Esophagus squamous epithelium (tissue), 5 donors: ENCODE results near the gene ACSL5. TPM values are rescaled to one million over a fixed set of nuclear protein-coding genes. Genes with fewer than 3 reads are reported as not detected.

ENCODE experiments used
- DNase-seq: peaks from one replicate; lab custom pipeline; 2025; lab: John Stamatoyannopoulos, UW
- H3K27ac ChIP-seq, 4 donors: fragments of 200-600 bp; sonication (generic); one replicate each; pipeline ENCODE4 v1.5.1; 2016 to 2019; ENCODE audit warnings: mild to moderate bottlenecking in 1 of 4
- H3K27me3 ChIP-seq, 4 donors: fragments of 200-600 bp; sonication (generic); 1 replicate in 3 of 4; 2 replicates in 1 of 4; pipeline versions ENCODE4 v1.5.1 to v1.6.0; 2017 to 2021; ENCODE audit warnings: antibody characterized with exemption in 1 of 4
- H3K36me3 ChIP-seq, 3 donors: fragments of 200-600 bp; sonication (generic); one replicate each; pipeline ENCODE4 v1.5.1; 2016 to 2019
- H3K4me1 ChIP-seq, 3 donors: fragments of 200-600 bp; sonication (generic); one replicate each; pipeline ENCODE4 v1.5.1; 2017 to 2019
- H3K4me3 ChIP-seq, 4 donors: fragments of 200-600 bp; sonication (generic); 1 replicate in 3 of 4; 2 replicates in 1 of 4; pipeline ENCODE4 v1.5.1; 2016 to 2019; ENCODE audit warnings: mild to moderate bottlenecking in 2 of 4, moderate library complexity in 1 of 4
- H3K9me3 ChIP-seq, 3 donors: fragments of 200-600 bp; sonication (generic); one replicate each; pipeline ENCODE4 v1.5.1; 2016 to 2019
- POLR2A ChIP-seq, 4 donors: fragments of 450-650 bp; IDR thresholded peaks; one replicate each; pipeline ENCODE4 v1.6.1; 2017; ENCODE audit warnings: antibody characterized with exemption in 4 of 4, mild to moderate bottlenecking in 4 of 4, moderate library complexity in 3 of 4
- WGBS, 2 donors: methylation state at CpG; one replicate each; pipeline ENCODE4 v1.1.5; 2018; 5-methylcytosine and 5-hydroxymethylcytosine counted together
- intact Hi-C: fragments of 100-400 bp; cut with DNase I; formaldehyde crosslinking; loops from one replicate; pipeline ENCODE4 v1.15.0; 2022
- total RNA-seq, 4 donors: library from RNA; depleted of rRNA; stranded (reverse); fragments of >200 nt; gene quantifications; one replicate each; pipeline ENCODE4 v1.1.0, GENCODE V29; 2016
- TF ChIP-seq, protein P1 (sequence below), 6 experiments: fragments of 450-650 bp in 4 of 6; fragments of 200-600 bp in 2 of 6; sonication (generic) in 2 of 6; IDR thresholded peaks; one replicate each; pipeline ENCODE4 v1.5.1; 2016 to 2019; ENCODE audit warnings: antibody characterized with exemption in 6 of 6, mild to moderate bottlenecking in 4 of 6, moderate library complexity in 4 of 6
- donor health status: DM: yes; HTN: yes; CAD: no.

The ACSL5 gene
- total RNA-seq, 4 donors from 2014 or later: 5.2 to 15.9 (median 8.2) TPM

DNA sequence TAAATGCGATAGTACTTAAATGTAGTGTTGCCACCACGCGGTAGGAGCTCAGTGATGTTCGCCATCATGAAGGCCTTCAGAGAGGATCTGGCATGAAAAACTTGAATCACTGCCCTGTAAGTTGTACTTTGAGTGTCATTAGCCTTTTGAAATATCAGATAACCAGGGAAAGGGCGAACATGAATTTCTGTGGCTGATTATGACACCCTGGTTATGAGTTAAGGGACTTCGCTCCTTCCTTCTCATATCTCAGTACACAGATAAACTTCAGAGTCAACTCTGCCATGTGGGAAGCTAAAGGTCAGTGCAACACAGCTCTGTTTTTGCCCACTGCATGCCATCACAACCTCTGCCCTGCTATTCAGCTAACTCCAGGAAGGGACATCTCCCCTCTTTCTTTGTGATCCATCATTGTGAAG lies 8.9 kb upstream of the ACSL5 start:
- Histone ChIP-seq H3K9me3 (no peaks in the 10 kb centered on the region), H3K36me3 (no peaks in the 10 kb centered on the region), H3K4me3 (no peak overlapping the region), H3K4me1 (peaks cover 0 to 28% (median 7%) of the 10 kb centered on the region in 3 donors), H3K27me3 (peaks cover 0 to 5% (median 0%) of the 10 kb centered on the region in 4 donors), H3K27ac (no peak overlapping the region)
- DNase-seq: no peak
- 90 to 95% methylated on average over 5 to 6 of the region's 6 CpGs for WGBS, 2 donors
- intact Hi-C loops: no loop called here
- no peak for TF ChIP-seq POLR2A (IDR thresholded peaks at IDR 0.05)
- TF ChIP-seq, protein P1, sequence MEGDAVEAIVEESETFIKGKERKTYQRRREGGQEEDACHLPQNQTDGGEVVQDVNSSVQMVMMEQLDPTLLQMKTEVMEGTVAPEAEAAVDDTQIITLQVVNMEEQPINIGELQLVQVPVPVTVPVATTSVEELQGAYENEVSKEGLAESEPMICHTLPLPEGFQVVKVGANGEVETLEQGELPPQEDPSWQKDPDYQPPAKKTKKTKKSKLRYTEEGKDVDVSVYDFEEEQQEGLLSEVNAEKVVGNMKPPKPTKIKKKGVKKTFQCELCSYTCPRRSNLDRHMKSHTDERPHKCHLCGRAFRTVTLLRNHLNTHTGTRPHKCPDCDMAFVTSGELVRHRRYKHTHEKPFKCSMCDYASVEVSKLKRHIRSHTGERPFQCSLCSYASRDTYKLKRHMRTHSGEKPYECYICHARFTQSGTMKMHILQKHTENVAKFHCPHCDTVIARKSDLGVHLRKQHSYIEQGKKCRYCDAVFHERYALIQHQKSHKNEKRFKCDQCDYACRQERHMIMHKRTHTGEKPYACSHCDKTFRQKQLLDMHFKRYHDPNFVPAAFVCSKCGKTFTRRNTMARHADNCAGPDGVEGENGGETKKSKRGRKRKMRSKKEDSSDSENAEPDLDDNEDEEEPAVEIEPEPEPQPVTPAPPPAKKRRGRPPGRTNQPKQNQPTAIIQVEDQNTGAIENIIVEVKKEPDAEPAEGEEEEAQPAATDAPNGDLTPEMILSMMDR (IDR thresholded peaks at IDR 0.05): no peak

DNA sequence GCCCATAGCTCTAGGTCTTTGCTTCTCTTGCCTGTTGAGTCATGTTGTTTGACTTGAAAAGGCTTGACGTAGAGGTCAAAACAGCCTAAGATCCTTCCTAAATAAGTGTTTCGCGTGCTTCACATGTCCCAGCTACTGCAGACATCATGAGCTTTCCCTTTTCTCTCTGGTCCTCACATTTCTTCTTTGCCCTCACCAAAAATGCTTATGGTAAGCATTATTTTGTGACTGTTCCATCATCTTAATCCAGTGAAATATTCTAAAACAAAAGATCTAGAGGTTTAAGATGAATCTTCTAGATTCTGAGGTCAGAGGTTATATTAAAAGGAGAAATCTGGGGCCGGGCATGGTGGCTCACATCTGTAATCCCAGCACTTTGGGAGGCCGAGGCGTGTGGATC lies 8.5 kb upstream of the ACSL5 start:
- Histone ChIP-seq H3K4me1 (peaks cover 0 to 25% (median 7%) of the 10 kb centered on the region in 3 donors), H3K9me3 (no peaks in the 10 kb centered on the region), H3K27ac (no peak overlapping the region), H3K27me3 (peaks cover 0 to 5% (median 0%) of the 10 kb centered on the region in 4 donors), H3K36me3 (no peaks in the 10 kb centered on the region), H3K4me3 (no peak overlapping the region)
- DNase-seq: no peak
- 90% methylated on average over 5 to 6 of the region's 6 CpGs for WGBS, 2 donors
- TF ChIP-seq, protein P1 (IDR thresholded peaks at IDR 0.05): no peak
- no peak for TF ChIP-seq POLR2A (IDR thresholded peaks at IDR 0.05)
- intact Hi-C loops: no loop called here

DNA sequence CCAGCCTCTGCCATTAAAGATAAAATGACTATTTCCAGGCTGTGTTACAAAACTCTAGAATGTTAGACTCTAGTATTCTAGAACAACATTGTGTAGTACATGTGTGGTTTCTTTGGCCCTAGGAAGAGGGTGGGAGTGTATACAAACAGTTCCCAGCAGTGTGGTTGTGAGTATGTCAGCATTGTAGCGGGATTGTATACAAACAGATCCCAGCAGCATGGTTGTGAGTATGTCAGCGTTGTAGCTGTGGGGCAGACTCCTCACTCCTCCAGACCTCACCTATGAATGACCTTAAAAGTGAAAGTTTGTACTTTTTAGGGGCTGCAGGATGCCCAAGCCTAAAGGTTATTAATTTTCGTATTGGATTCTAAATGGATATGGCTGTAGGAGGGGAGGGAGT lies 6.9 kb upstream of the ACSL5 start:
- Histone ChIP-seq H3K27ac (no peak overlapping the region), H3K27me3 (peaks cover 0 to 5% (median 0%) of the 10 kb centered on the region in 4 donors), H3K4me1 (peaks cover 0 to 10% (median 5%) of the 10 kb centered on the region in 3 donors), H3K36me3 (no peaks in the 10 kb centered on the region), H3K9me3 (no peaks in the 10 kb centered on the region), H3K4me3 (no peak overlapping the region)
- WGBS, 2 donors: 72 to 84% methylated on average over 3 of the region's 3 CpGs
- TF ChIP-seq POLR2A (IDR thresholded peaks at IDR 0.05): no peak
- TF ChIP-seq, protein P1 (IDR thresholded peaks at IDR 0.05): no peak
- DNase-seq: no peak
- intact Hi-C loops: no loop called here

DNA sequence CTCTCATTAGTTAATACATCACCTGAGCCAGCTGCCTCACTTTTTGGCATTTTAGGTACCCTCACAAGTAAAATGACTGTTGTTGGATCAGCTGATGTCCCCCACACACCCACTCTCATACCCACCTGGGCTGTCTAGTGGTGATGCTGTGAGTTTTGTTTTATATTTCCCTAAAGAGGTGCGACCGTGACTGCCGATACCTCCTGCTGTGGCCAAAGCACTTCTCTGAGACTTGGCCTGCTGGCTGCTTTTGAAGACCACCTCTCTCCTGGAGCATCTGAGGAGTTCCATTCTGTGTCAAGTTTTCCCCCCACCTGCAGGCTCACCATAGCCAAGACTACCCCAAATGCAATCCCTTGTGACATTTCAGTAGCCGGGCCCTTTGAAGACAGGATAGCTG lies 6.4 kb upstream of the ACSL5 start:
- no peaks in the 10 kb centered on the region for H3K36me3 ChIP-seq
- H3K27ac ChIP-seq: no peak overlapping the region
- WGBS, 2 donors: 88 to 90% methylated on average over 2 to 4 of the region's 4 CpGs
- H3K9me3 ChIP-seq: no peaks in the 10 kb centered on the region
- no peak for TF ChIP-seq POLR2A (IDR thresholded peaks at IDR 0.05)
- TF ChIP-seq, protein P1 (IDR thresholded peaks at IDR 0.05): no peak
- peaks cover 0 to 5% (median 0%) of the 10 kb centered on the region in 3 donors for H3K4me1 ChIP-seq
- peaks cover 0 to 5% (median 0%) of the 10 kb centered on the region in 4 donors for H3K27me3 ChIP-seq
- no peak for DNase-seq
- intact Hi-C loops: no loop called here
- no peak overlapping the region for H3K4me3 ChIP-seq

DNA sequence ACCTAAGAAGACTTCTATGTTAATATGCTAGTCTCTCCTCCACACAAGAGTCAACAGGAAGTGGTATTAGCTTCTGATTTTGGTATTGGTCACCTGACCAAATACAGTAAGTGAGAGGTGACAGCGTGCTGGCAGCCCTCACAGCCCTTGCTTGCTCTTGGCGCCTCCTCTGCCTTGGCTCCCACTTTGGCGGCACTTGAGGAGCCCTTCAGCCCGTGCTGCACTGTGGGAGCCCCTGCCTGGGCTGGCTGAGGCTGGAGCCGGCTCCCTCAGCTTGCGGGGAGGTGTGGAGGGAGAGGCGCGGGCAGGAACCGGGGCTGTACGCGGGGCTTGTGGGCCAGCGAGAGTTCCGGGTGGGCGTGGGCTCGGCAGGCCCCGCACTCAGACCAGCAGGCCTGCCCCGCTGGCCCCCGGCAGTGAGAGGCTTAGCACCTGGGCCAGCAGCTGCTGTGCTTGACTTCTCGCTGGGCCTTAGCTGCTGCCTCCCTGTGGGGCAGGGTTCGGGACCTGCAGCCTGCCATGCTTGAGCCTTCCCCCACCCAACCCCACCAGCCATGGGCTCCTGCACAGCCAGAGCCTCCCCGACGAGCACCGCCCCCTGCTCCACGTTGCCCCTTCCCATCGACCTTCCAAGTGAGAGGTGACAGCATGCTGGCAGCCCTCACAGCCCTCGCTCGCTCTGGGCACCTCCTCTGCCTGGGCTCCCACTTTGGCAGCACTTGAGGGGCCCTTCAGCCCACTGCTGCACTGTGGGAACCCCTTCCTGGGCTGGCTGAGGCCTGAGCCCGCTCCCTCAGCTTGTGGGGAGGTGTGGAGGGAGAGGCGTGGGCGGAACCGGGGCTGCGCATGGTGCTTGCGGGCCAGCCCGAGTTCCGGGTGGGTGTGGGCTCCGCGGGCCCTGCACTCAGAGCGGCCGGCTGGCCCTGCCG lies 4.2 kb upstream of the ACSL5 start:
- TF ChIP-seq, protein P1 (IDR thresholded peaks at IDR 0.05): no peak
- no peak for TF ChIP-seq POLR2A (IDR thresholded peaks at IDR 0.05)
- Histone ChIP-seq H3K27me3 (no peaks in the 10 kb centered on the region), H3K27ac (no peak overlapping the region), H3K9me3 (no peaks in the 10 kb centered on the region), H3K4me3 (no peak overlapping the region), H3K4me1 (peaks cover 0 to 8% (median 0%) of the 10 kb centered on the region in 3 donors), H3K36me3 (no peaks in the 10 kb centered on the region)
- no peak for DNase-seq
- WGBS, 2 donors: 65 to 77% methylated on average over 5 to 8 of the region's 40 CpGs
- intact Hi-C loops: no loop called here
